HepG2 (cell line): ENCODE results near the gene ABT1. TPM values are rescaled to one million over a fixed set of nuclear protein-coding genes. Genes with fewer than 3 reads are reported as not detected.

ENCODE experiments used
- CBFB ChIP-seq: sonication (generic); formaldehyde crosslinking; IDR thresholded peaks from 2 replicates; pipeline ENCODE4 v1.4.0; 2020; ENCODE audit warnings: missing genetic modification reagents
- EEA1 ChIP-seq: sonication (generic); formaldehyde crosslinking; IDR thresholded peaks from 2 replicates; pipeline ENCODE4 v1.5.1; 2020; ENCODE audit warnings: mild to moderate bottlenecking, missing genetic modification reagents, borderline replicate concordance
- EP300 ChIP-seq, 3 experiments: sonication (generic) in 1 of 3; formaldehyde crosslinking in 1 of 3; IDR thresholded peaks; 2 replicates each; pipeline versions ENCODE4 v1.5.1 to v1.6.1; 2011 to 2020; ENCODE audit warnings: low read depth in 2 of 3, low read length in 2 of 3, borderline replicate concordance in 1 of 3, improper control_type of control experiment in 1 of 3, mild to moderate bottlenecking in 1 of 3, missing genetic modification reagents in 1 of 3, moderate library complexity in 1 of 3
- HOXA3 ChIP-seq: sonication (generic); formaldehyde crosslinking; IDR thresholded peaks from 2 replicates; pipeline ENCODE4 v1.5.0; 2020; ENCODE audit warnings: missing genetic modification reagents
- MXI1 ChIP-seq: IDR thresholded peaks from 3 replicates; pipeline ENCODE4 v1.6.1; 2012; ENCODE audit warnings: low read depth, low read length, inconsistent platforms, borderline replicate concordance
- PITX1 ChIP-seq: sonication (generic); formaldehyde crosslinking; IDR thresholded peaks from 2 replicates; pipeline ENCODE4 v1.5.1; 2020; ENCODE audit warnings: mild to moderate bottlenecking, missing genetic modification reagents
- PRDM4 ChIP-seq: sonication (generic); formaldehyde crosslinking; IDR thresholded peaks from 2 replicates; pipeline ENCODE4 v1.9.0; 2021; ENCODE audit warnings: missing genetic modification reagents, borderline replicate concordance
- SIN3A ChIP-seq: IDR thresholded peaks from 2 replicates; pipeline ENCODE4 v1.6.1; 2011; ENCODE audit warnings: low read depth, mild to moderate bottlenecking, control low read depth, low read length, borderline replicate concordance
- ZBTB40 ChIP-seq, 2 experiments: fragments of 450-650 bp in 1 of 2; sonication (generic) in 1 of 2; formaldehyde crosslinking in 1 of 2; IDR thresholded peaks; 2 replicates each; pipeline versions ENCODE4 v1.6.1 to v1.8.0; 2016 to 2022; ENCODE audit warnings: antibody characterized with exemption in 1 of 2, mild to moderate bottlenecking in 1 of 2, missing genetic modification reagents in 1 of 2
- ZNF501 ChIP-seq: sonication (generic); formaldehyde crosslinking; IDR thresholded peaks from 2 replicates; pipeline ENCODE4 v1.5.1; 2020; ENCODE audit warnings: mild to moderate bottlenecking, moderate library complexity, missing genetic modification reagents
- ZNF558 ChIP-seq: sonication (generic); formaldehyde crosslinking; IDR thresholded peaks from 2 replicates; pipeline ENCODE4 v1.9.0; 2022; ENCODE audit warnings: mild to moderate bottlenecking, missing genetic modification reagents, borderline replicate concordance
- ZNF704 ChIP-seq: sonication (generic); formaldehyde crosslinking; IDR thresholded peaks from 2 replicates; pipeline ENCODE4 v1.8.1; 2023; ENCODE audit warnings: mild to moderate bottlenecking, inconsistent platforms, moderate library complexity, missing genetic modification reagents, borderline replicate concordance
- polyA plus RNA-seq, 8 experiments: library from polyadenylated mRNA; depleted of rRNA in 3 of 8; stranded (reverse) in 7 of 8; unstranded in 1 of 8; fragments of >200 nt; fragmentation: Illumina TruSeq in 4 of 8; extraction: Trizol in 4 of 8; gene quantifications; 2 replicates each; pipeline versions ENCODE4 v1.2.1 to v1.2.3, GENCODE V29; 2011 to 2016; ENCODE audit warnings: low read depth in 4 of 8, missing spikeins in 1 of 8, mixed read lengths in 1 of 8; ENCODE audit not compliant: insufficient read depth in 1 of 8
- total RNA-seq, 5 experiments: library from RNA; depleted of rRNA; stranded (reverse); fragments of >200 nt; fragmentation: Illumina TruSeq; extraction: Trizol; gene quantifications; 2 replicates each; pipeline ENCODE4 v1.2.3, GENCODE V29; 2016; ENCODE audit warnings: low read depth in 1 of 5
- TF ChIP-seq, protein P1 (sequence below): IDR thresholded peaks from 2 replicates; pipeline ENCODE4 v1.6.1; 2012; ENCODE audit warnings: inconsistent platforms

ABT1 gene
- total and polyA plus RNA-seq, 2 of the 13 experiments (the other 11 are each of a cell fraction or from before 2014, with no cell fraction given), result 38.4 TPM

- TF ChIP-seq ZBTB40 (IDR thresholded peaks at IDR 0.05) (no peak), ZBTB40 (CRISPR knock-in tag; IDR thresholded peaks at IDR 0.05) (peak; percentile 77), CBFB (peak; percentile 91; the same call in 1 of the 2 replicates), ZNF501 (CRISPR knock-in tag) (peak; percentile 78), ZNF704 (CRISPR knock-in tag) (no peak), MXI1 (peak; percentile 68; the same call in 1 of the 3 replicates), ZNF558 (CRISPR knock-in tag) (0 out of 2 replicates have a peak, but pooled peaks have one; percentile 49), EP300 (IDR thresholded peaks at IDR 0.05; ENCODE audit: low read depth in 2 of 2, low read length in 2 of 2) (peak in 1 of 2 experiments; percentile 29; a peak in 1 of 4 replicates), EP300 (CRISPR knock-in tag; IDR thresholded peaks at IDR 0.05; ENCODE audit: borderline replicate concordance) (0 out of 2 replicates have a peak, but pooled peaks have one; percentile 16), EEA1 (CRISPR knock-in tag) (no peak), PRDM4 (CRISPR knock-in tag) (no peak), SIN3A (0 out of 2 replicates have a peak, but pooled peaks have one; percentile 40), HOXA3 (CRISPR knock-in tag) (peak; percentile 93), PITX1 (CRISPR knock-in tag) (peak; percentile 88; the same call in 1 of the 2 replicates)
- TF ChIP-seq, protein P1, sequence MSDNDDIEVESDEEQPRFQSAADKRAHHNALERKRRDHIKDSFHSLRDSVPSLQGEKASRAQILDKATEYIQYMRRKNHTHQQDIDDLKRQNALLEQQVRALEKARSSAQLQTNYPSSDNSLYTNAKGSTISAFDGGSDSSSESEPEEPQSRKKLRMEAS, result peak; percentile 75
Measured at GRCh38 chr6:26595669-26596269, 984 bp upstream of the ABT1 start (continued).
